Suprapubic skin (tissue), 4 donors: ENCODE measurements around the gene RNASEH2B.

Experiments
- EP300 ChIP-seq: sonication (generic); formaldehyde crosslinking; IDR thresholded peaks from one replicate; pipeline ENCODE4 v1.6.1; 2017; ENCODE audit warnings: antibody characterized with exemption
- POLR2A ChIP-seq, 2 donors: fragments of 450-650 bp; IDR thresholded peaks; one replicate each; pipeline ENCODE4 v1.6.1; 2017; ENCODE audit warnings: antibody characterized with exemption in 2 of 2, mild to moderate bottlenecking in 2 of 2, moderate library complexity in 2 of 2
- POLR2AphosphoS5 ChIP-seq, 3 donors: sonication (generic); formaldehyde crosslinking; IDR thresholded peaks; one replicate each; pipeline ENCODE4 v1.6.1; 2017; ENCODE audit warnings: antibody characterized with exemption in 3 of 3
- TF ChIP-seq, protein P1 (sequence below), 2 donors: fragments of 200-600 bp in 1 of 2; fragments of 450-650 bp in 1 of 2; sonication (generic) in 1 of 2; IDR thresholded peaks; one replicate each; pipeline ENCODE4 v1.5.1; 2016 to 2019; ENCODE audit warnings: antibody characterized with exemption in 2 of 2, mild to moderate bottlenecking in 1 of 2, moderate library complexity in 1 of 2

DNA sequence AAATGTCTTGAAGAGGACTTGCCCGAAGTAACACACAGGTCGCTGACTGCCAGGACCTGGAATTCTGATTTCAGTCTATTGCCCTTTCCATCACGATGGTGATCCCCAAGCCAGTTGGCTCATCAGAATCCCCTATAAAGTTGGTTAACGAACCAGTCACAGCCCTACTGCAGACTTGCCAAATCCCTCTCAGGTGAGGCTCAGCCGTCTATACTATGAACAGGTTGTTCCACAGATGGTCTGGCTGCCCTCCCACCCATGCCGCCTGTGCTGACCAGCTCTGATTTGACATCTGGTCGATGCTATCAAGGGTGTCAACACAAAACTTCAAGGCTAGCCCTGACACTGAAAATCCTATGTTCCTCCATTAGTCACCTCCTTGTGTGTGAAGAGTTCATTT lies 90.0 kb downstream of the RNASEH2B start:
- TF ChIP-seq, protein P1, sequence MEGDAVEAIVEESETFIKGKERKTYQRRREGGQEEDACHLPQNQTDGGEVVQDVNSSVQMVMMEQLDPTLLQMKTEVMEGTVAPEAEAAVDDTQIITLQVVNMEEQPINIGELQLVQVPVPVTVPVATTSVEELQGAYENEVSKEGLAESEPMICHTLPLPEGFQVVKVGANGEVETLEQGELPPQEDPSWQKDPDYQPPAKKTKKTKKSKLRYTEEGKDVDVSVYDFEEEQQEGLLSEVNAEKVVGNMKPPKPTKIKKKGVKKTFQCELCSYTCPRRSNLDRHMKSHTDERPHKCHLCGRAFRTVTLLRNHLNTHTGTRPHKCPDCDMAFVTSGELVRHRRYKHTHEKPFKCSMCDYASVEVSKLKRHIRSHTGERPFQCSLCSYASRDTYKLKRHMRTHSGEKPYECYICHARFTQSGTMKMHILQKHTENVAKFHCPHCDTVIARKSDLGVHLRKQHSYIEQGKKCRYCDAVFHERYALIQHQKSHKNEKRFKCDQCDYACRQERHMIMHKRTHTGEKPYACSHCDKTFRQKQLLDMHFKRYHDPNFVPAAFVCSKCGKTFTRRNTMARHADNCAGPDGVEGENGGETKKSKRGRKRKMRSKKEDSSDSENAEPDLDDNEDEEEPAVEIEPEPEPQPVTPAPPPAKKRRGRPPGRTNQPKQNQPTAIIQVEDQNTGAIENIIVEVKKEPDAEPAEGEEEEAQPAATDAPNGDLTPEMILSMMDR (IDR thresholded peaks at IDR 0.05) = no peak
- no peak for TF ChIP-seq EP300
- TF ChIP-seq POLR2AphosphoS5 (IDR thresholded peaks at IDR 0.05) = no peak
- no peak for TF ChIP-seq POLR2A (IDR thresholded peaks at IDR 0.05)
